Activated CD8-positive, alpha-beta memory T cell treated with anti-CD3 and anti-CD28 coated beads for 4 hours (primary cell): ENCODE data around the gene PCP4.

Experiments used
- DNase-seq, 2 donors: peaks; one replicate each; pipeline ENCODE4 v3.0.0-alpha.2; 2020; ENCODE audit warnings: low read depth in 2 of 2

Gene PCP4

DNA sequence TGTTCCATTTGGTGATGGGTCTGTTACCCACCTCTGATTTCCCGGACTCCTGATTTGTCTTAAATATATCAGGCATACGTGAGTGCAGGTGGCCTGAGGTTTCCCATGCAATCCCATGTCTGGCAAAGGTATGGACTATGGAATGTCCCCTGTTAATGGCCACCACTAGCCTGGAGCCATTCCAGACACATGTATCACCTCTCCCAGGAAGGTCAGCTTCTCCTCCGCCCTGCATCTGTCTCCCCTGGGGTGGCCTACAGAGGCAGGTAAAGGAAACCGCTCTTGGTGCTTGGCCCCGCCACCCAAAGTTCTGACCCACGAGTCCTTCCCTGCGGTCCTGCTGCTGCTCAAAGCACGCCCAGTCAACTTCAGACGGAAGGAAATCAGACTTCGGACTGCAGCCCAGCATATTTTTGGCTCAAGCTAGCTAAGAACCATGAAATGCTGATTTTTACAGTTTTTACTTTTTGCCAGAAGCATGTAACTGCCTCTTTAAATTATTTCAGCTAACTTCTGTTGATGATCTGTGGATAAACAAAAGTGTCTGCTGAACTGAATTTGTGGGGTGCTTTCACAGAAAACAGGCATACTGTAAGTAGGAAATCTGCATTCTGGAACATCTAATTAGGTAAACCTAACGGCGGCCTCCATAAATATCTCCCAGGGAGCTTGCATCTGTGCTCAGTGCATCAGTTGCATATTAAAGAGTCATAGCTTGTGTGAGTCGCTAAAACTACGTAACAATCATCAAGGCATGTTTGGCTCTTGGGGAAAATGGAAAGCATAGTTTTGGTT lies 105.9 kb downstream of the PCP4 start:
- DNase-seq = no peak

DNA sequence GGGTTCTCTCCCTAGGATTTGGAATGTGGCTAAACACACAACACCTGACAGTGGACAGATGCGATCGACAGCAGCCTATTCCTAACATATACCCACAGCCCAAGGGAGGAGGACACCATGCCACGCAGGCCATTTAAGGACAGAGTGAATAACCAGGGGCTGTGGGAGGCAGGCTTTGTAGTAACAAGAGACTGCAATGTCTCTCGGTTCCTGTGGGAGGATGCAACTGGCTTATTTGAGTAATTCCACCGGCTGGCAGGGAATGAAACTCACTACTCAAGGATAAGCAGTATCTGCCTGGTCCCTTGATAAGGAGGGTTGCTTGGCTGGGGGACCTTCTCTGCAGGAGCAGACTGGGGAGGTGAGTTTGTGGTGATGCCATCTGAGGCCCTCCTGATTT lies 109.6 kb downstream of the PCP4 start:
- no peak for DNase-seq
